Articular chondrocyte of knee joint (primary cell): Measurements from ENCODE around the gene POTEB. TPM values are rescaled to one million over a fixed set of nuclear protein-coding genes. Genes with fewer than 3 reads are reported as not detected.

Source experiments
- small RNA-seq: library from RNA; depleted of rRNA; stranded (forward); fragments of <200 nt; gene quantifications from one replicate; pipeline ENCODE3, GENCODE V24; 2012
- total RNA-seq: library from RNA; depleted of rRNA; stranded (reverse); fragments of >200 nt; gene quantifications from 2 replicates; pipeline ENCODE4 v1.2.3, GENCODE V29; 2012

Gene POTEB
- not detected in 2 replicates for total RNA-seq

GRCh38 chr15:21877635-21878034 is at the start of gene POTEB:
TSS of gene POTEB (minus strand) at chr15:21877735. CDS start at chr15:21877246, 489 bp downstream.

Small RNA genes within 50 kb of the gene (small RNA-seq; reads per million reads assigned to genes)
- gene MIR3118-4 (not detected), gene RNU6-631P (not detected)

Other genes starting within 250 kb of the POTEB start
- gene OR4M2, start 202.8 kb upstream of the POTEB start, total RNA-seq = not detected in 2 replicates